ENCODE measurements around the gene FTO.

DNA sequence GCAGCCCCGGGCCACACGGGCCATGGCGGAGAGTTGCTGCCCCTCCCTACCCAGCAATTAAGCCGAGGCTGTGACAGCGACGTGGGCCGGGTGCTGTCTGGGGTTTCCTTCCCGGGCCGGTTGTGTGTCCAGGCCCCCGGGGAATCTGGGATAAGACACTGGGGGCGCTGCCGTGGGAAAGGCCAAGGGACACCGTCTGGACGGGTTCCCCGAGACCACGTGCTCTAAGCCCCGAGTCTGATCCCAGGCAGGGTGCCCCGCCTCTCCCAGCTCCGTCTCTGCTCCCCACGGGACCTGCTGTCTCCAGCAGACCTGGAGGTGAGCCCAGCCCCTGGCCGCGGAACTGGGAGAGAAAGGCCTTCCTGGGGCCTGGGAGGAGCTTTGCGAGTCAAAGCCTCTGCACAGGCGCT is 490.4 kb downstream of the FTO start:
- TF ChIP-seq POLR2A (IDR thresholded peaks at IDR 0.05) = no peak
- no peak for TF ChIP-seq POLR2AphosphoS5 (IDR thresholded peaks at IDR 0.05)
- TF ChIP-seq, protein P1, sequence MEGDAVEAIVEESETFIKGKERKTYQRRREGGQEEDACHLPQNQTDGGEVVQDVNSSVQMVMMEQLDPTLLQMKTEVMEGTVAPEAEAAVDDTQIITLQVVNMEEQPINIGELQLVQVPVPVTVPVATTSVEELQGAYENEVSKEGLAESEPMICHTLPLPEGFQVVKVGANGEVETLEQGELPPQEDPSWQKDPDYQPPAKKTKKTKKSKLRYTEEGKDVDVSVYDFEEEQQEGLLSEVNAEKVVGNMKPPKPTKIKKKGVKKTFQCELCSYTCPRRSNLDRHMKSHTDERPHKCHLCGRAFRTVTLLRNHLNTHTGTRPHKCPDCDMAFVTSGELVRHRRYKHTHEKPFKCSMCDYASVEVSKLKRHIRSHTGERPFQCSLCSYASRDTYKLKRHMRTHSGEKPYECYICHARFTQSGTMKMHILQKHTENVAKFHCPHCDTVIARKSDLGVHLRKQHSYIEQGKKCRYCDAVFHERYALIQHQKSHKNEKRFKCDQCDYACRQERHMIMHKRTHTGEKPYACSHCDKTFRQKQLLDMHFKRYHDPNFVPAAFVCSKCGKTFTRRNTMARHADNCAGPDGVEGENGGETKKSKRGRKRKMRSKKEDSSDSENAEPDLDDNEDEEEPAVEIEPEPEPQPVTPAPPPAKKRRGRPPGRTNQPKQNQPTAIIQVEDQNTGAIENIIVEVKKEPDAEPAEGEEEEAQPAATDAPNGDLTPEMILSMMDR (IDR thresholded peaks at IDR 0.05) = peak in 1 of 4 experiments; percentile 8

All from prostate gland (tissue), 2 donors.